NCI-H345 treated with DMSO at 0.1 percent for 48 hours (cell line): ENCODE results near the gene AGPAT4.
"Not testable (repeated sequence)": the region's sequence is repeated elsewhere in the genome, so short reads cannot be mapped to it uniquely, and the experiment has no call there.

Experiments
- DNase-seq: peaks from one replicate; lab custom pipeline; 2025; ENCODE audit not compliant: unreplicated experiment; lab: John Stamatoyannopoulos, UW

AGPAT4 gene, protein sequence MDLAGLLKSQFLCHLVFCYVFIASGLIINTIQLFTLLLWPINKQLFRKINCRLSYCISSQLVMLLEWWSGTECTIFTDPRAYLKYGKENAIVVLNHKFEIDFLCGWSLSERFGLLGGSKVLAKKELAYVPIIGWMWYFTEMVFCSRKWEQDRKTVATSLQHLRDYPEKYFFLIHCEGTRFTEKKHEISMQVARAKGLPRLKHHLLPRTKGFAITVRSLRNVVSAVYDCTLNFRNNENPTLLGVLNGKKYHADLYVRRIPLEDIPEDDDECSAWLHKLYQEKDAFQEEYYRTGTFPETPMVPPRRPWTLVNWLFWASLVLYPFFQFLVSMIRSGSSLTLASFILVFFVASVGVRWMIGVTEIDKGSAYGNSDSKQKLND

DNA sequence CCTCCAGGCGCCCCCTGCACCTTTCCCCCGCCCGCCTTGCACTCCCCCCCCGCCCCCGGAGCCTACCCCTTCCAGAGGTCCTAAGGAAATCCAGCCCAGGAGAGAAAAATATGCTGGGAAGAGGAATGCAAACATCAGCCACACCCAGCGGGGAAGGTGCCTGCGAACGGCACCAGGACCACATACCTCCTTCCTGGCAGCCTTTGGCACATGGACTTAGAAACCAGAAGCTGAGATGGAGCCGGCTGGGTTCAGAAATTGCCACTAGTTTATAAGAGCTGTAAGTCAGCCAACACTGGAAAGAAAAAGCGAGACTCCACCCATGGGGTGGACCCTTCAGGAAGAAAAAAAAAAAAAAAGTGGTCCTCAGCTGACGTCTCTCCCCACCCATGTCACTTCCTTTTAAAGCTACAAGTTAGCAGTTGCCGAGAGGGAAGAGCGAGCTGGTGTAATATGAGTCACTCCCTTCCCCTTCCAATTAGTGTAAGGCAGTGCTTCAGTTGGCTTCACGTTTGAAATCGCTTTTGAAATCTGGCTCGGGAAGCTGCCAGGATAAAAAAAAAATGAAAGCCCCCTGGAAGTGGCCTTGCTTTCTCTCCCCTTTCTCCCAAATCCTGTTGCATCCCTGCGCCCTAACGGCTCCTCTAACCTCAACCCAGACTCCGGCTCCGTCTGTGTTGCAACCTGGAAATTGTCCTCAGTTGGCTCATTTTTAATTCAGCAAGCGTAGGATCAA lies at the start of gene AGPAT4:
Gene AGPAT4 (minus strand): TSS at position 310 of the 736 bp plus-strand sequence. CDS start 41,848 bp downstream, outside the sequence.
- DNase-seq = peak; percentile 59

GRCh38 chr6:161319231-161319630 lies 45.4 kb upstream of the AGPAT4 start:
- DNase-seq = no peak

DNA sequence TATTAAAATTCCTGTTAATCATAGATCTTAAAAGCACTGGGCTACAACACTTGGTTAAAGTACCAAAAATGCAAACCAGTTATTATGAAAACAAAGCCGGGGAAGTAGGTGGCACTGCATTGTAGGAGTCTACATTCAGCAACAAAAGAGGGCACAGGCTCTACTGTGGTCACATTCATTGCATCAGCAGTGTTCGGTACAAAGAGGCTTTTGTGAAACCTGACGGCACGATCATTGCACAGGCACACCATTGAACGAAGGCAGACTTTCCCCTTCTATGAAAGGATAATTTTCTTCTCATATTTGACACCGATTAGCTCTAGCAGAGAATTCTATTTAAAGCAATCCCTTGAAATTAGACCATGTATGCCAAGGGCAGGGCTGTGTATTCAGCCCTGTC lies 44.6 kb upstream of the AGPAT4 start:
- no peak for DNase-seq

GRCh38 chr6:161316531-161316930 lies 42.7 kb upstream of the AGPAT4 start:
- no peak for DNase-seq

GRCh38 chr6:161315246-161315917 lies 41.5 kb upstream of the AGPAT4 start:
- not testable (repeated sequence) for DNase-seq

- DNase-seq = not testable (repeated sequence)
Measured at GRCh38 chr6:161314541-161315245, 40.8 kb upstream of the AGPAT4 start.

- no peak for DNase-seq
Measured at GRCh38 chr6:161313940-161314509, 40.2 kb upstream of the AGPAT4 start.

GRCh38 chr6:161313475-161313874 lies 39.6 kb upstream of the AGPAT4 start:
- DNase-seq = not testable (repeated sequence)

DNA sequence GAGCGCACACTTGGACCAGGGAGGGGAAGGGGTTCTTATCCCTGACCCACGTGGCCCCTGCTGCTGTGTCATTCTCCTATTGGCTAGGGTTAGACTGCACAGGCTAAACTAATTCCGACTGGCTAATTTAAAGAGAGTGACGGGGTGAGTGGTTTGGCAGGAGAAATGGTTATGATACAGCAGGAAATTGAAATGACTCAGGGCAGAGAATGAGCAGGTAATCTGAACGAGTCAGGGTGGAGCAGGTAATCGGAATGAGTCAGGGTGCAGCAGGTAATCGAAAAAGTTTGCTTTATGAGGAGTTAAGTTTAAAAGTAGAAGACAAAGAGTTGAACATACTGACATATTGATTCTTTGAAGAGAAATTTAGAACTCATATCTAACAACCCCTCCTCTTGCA lies 35.9 kb upstream of the AGPAT4 start:
- not testable (repeated sequence) for DNase-seq

DNA sequence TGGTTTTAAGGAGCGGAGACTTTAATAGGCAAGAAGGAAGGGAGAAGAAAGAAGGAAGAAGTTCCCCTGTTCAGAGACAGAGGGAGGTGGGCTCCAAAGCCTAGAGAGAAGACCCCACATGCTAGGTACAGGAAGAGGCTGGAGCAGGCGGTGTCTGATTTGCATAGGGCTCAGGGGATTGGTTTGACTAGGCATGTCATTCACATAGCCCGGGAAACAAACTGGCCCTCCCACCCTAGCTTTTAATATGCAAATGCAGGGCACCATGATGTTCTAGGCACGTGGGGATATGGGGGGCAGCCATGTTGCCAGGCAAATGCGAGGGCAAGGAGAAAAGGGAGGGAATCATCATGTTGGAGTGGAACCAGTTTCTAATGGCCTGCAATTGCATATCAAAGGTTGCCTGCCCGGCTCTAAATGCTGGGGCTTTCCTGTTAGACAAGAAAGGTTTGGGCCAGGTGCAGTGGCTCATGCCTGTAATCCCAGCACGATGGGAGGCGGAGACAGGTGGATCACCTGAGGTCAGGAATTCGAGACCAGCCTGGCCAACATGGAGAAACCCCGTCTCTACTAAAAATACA lies 34.3 kb upstream of the AGPAT4 start:
- DNase-seq = no peak

GRCh38 chr6:161305860-161306259 lies 32.0 kb upstream of the AGPAT4 start:
- DNase-seq = no peak

DNA sequence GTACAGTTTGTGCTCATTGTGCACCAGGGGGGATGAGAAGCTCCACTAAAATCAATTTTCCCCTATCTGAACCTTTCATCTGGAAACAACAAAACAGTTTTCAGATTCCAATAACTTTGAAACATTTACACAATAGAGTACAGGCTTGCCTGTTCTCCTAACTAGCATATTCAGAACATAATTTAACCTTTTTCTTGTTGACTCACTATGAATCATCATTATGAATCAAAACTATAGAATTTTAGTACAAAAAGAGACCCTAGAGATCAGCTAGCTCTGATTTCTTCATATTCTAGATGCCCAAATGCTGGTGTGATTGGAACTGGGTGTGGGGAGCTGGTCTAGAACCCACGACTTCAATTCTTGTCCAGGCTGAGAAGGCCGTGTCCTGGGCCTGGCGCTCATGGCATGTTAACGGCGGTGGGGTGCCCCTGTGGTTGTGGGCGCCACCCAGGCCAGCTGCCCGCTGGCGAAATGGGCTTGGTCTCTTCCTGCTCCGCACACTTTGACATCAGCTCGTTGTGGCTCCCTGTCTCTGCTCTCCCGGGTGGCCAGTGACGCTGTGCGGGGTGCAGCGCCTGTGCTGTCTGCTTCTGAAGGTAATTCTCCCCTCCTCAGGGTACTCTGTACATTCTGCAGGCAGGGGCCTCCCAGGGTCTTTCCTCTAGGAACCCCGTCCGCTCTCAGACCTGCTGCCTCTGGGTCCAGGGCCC lies 29.9 kb upstream of the AGPAT4 start:
- no peak for DNase-seq

DNA sequence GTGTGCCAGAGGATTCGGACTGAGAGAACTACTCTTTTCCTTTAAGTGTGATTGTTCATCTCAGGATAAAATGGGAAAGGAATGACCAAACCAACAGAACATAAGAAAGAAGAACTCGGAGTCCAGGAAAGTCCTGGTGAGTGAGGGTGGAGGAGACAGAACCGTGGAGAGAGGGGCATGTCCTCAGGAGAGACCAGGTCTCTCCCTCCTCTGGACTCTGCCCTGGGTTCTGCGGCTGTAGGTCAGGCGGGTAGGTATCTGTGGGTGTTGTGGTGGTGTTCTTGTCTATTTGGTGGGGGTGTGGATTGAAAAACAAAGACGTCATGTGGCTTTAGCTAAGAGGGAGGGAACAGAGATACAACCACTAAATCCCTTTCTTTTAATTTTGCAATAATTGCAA lies 29.1 kb upstream of the AGPAT4 start:
- no peak for DNase-seq

DNA sequence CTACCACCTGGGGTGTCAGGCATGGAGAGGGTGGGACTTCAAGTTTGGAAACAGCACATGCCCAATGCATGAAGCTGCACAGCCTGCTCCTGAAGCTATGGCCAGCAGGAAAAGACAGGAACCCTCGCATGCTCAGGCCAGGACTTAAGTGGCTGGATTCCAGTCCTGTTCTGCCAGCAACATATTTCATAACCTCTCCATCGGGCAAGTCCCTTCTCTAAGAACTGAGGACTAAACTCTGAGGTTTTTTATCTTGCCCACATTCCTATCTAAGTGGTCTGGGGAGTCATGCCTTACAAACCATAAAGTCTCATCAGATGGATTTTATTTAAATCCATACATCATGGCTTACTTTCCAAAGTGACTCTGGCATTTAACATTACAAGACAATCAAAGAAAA lies 27.5 kb upstream of the AGPAT4 start:
- no peak for DNase-seq

DNA sequence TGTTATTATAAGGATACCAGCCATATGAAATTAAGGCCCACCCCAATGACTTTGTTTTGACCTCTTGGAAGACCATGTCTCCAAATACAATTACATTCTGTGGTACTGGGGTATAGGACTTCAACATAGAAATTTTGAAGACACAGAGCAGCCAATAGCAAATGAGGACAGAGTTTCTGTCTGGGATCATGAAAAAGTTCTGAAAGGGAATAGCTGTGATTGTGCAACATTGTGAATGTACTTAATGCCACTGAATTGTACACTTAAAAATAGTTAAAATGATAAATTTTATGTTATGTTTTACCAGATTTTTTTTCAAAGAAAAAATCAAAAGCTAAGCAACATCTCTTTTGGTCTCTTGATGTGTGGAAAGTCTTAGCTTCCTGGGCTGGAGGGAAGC lies 27.0 kb upstream of the AGPAT4 start:
- DNase-seq = no peak

- no peak for DNase-seq
Measured at GRCh38 chr6:161299726-161300125, 25.9 kb upstream of the AGPAT4 start.

GRCh38 chr6:161295784-161296183 lies 21.9 kb upstream of the AGPAT4 start:
- DNase-seq = no peak

DNA sequence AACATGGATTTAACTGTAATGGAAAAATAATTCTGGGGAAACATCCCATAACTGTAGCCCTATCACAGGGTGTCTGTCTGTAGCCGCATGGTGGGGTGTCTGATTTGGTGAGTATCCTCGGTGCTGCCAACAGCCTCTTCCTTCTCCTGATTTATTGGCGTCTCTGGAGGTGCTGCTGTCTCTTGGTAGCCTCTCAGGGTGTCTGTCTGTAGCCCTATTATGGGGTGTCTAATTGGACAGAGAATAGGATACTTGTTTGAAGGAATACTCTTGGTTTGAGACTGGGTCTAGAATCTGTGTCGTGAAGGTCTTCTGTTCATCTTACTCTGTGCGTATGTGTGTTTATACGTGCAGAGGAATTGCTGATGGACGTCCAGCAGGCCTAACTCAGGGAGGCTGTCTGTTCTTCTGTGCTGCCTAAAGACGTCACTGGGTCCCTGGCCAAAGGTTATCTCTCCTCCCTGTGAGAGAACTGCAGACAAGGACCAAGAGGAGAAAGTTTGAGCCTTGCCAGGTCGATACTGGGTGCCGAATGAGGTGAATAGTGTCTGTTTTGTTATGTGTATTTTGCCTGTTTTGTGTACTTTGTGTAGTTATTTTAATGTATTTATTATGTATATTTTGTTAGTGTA lies 18.9 kb upstream of the AGPAT4 start:
- no peak for DNase-seq

DNA sequence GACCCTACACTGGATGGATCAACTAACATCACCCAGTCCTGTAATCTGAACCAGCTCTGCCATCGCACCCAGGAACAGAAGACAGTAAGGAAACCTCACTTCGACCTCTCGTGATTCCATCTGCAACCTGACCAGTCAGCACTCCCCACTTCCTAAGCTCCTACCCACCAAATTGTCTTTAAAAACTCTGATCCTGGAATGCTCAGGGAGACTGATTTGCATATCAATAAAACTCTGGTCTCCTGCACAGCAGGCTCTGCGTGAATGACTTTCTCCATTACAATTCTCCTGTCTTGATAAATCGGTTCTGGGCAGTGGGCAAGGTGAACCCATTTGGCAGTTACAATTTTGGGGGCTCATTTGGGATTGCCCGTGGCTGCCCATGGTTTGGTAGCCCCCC lies 18.3 kb upstream of the AGPAT4 start:
- no peak for DNase-seq
